Esophagus muscularis mucosa (tissue), 4 donors: ENCODE data around the gene PHACTR1. TPM values are rescaled to one million over a fixed set of nuclear protein-coding genes. Genes with fewer than 3 reads are reported as not detected.
"Not testable (repeated sequence)": the region's sequence is repeated elsewhere in the genome, so short reads cannot be mapped to it uniquely, and the experiment has no call there.

Experiments
- DNase-seq: peaks from one replicate; pipeline ENCODE4 v3.0.0-alpha.2; 2017; ENCODE audit errors: extremely low spot score
- H3K27ac ChIP-seq, 4 donors: fragments of 200-600 bp; sonication (generic); replicated peaks in 1 of 4; 1 replicate in 3 of 4; 2 replicates in 1 of 4; pipeline ENCODE4 v1.5.1; 2016 to 2019; ENCODE audit warnings: mild to moderate bottlenecking in 1 of 4
- H3K27me3 ChIP-seq, 4 donors: fragments of 200-600 bp; sonication (generic); one replicate each; pipeline versions ENCODE4 v1.5.1 to v1.6.0; 2016 to 2019
- H3K36me3 ChIP-seq, 4 donors: fragments of 200-600 bp; sonication (generic); one replicate each; pipeline ENCODE4 v1.5.1; 2016 to 2019
- H3K4me1 ChIP-seq, 4 donors: fragments of 200-600 bp; sonication (generic); one replicate each; pipeline ENCODE4 v1.5.1; 2016 to 2019
- H3K4me3 ChIP-seq, 4 donors: fragments of 200-600 bp; sonication (generic); 1 replicate in 2 of 4; 2 replicates in 2 of 4; pipeline ENCODE4 v1.5.1; 2016 to 2019; ENCODE audit warnings: mild to moderate bottlenecking in 4 of 4, moderate library complexity in 1 of 4
- H3K9me3 ChIP-seq, 4 donors: fragments of 200-600 bp; sonication (generic); 1 replicate in 3 of 4; 2 replicates in 1 of 4; pipeline ENCODE4 v1.5.1; 2016 to 2019
- EP300 ChIP-seq: sonication (generic); formaldehyde crosslinking; IDR thresholded peaks from one replicate; pipeline ENCODE4 v1.6.1; 2017; ENCODE audit warnings: antibody characterized with exemption
- POLR2A ChIP-seq: fragments of 450-650 bp; IDR thresholded peaks from one replicate; pipeline ENCODE4 v1.6.1; 2017; ENCODE audit warnings: antibody characterized with exemption, moderate library complexity, mild to moderate bottlenecking, low read depth
- POLR2AphosphoS5 ChIP-seq, 2 donors: sonication (generic); formaldehyde crosslinking; IDR thresholded peaks; one replicate each; pipeline ENCODE4 v1.6.1; 2017; ENCODE audit warnings: antibody characterized with exemption in 2 of 2
- WGBS: methylation state at CpG from one replicate; pipeline ENCODE4 v1.1.5; 2018; 5-methylcytosine and 5-hydroxymethylcytosine counted together
- intact Hi-C: fragments of 100-400 bp; cut with DNase I; formaldehyde crosslinking; loops from one replicate; pipeline ENCODE4 v1.15.1; 2023
- total RNA-seq, 4 donors: library from RNA; depleted of rRNA; stranded (reverse); fragments of >200 nt; gene quantifications; one replicate each; pipeline versions ENCODE4 v1.1.0 to v1.2.1, GENCODE V29; 2016
- TF ChIP-seq, protein P1 (sequence below), 3 experiments: fragments of 200-600 bp in 2 of 3; fragments of 450-650 bp in 1 of 3; sonication (generic) in 2 of 3; IDR thresholded peaks; one replicate each; pipeline ENCODE4 v1.5.1; 2017 to 2019; ENCODE audit warnings: antibody characterized with exemption in 3 of 3, mild to moderate bottlenecking in 2 of 3, moderate library complexity in 1 of 3

Gene PHACTR1
- total RNA-seq, 4 donors from 2014 or later, result 0.83 to 4.2 (median 3.1) TPM

DNA sequence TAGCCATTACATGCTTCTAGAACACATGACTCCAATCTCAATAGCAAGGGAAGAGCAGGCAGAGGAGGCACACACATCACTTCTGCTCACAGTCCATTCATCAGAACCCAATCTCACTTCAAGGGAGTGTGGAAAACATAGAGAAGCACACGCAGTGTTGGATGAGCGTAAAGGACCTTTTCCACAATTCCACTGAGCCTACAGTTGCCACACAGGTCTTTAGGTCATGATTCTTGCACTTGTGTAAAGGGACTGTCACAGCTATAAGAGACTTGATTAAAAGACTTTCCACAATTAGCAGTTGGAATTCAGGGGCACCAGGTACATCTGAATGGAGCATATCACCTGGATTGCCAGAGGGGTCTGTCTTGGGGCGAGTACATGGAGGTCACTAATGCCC is 525.6 kb downstream of the PHACTR1 start:
- Histone ChIP-seq H3K4me3 (no peak overlapping the region), H3K27me3 (no peaks in the 10 kb centered on the region), H3K4me1 (no peaks in the 10 kb centered on the region), H3K27ac (no peak overlapping the region), H3K36me3 (peaks cover 0 to 9% (median 0%) of the 10 kb centered on the region in 4 donors), H3K9me3 (no peaks in the 10 kb centered on the region)
- TF ChIP-seq EP300 (no peak), POLR2A (no peak), POLR2AphosphoS5 (IDR thresholded peaks at IDR 0.05) (no peak)
- TF ChIP-seq, protein P1, sequence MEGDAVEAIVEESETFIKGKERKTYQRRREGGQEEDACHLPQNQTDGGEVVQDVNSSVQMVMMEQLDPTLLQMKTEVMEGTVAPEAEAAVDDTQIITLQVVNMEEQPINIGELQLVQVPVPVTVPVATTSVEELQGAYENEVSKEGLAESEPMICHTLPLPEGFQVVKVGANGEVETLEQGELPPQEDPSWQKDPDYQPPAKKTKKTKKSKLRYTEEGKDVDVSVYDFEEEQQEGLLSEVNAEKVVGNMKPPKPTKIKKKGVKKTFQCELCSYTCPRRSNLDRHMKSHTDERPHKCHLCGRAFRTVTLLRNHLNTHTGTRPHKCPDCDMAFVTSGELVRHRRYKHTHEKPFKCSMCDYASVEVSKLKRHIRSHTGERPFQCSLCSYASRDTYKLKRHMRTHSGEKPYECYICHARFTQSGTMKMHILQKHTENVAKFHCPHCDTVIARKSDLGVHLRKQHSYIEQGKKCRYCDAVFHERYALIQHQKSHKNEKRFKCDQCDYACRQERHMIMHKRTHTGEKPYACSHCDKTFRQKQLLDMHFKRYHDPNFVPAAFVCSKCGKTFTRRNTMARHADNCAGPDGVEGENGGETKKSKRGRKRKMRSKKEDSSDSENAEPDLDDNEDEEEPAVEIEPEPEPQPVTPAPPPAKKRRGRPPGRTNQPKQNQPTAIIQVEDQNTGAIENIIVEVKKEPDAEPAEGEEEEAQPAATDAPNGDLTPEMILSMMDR (IDR thresholded peaks at IDR 0.05), result no peak
- DNase-seq, result no peak
- intact Hi-C loops, result no loop called here
- WGBS, result 98% methylated on average over 3 of the region's 3 CpGs

DNA sequence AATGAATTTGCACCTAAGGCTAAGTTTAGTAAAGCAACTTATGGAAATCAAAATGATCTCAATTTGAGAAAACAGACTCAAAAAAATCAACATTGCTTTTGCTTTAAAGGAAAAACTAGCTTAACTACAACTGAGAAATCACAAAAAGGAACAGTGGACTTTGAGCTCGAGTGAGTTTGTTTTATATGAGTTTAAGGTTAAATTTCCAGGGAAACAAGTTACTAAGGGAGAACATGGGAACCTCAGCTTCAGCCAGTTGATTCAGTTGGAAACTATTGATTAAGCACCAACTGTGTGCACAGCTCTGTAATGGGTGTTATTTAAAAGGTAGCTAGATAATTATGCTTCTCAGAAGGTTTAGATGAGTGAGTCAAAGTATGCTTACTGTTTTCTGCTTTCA is 526.0 kb downstream of the PHACTR1 start:
- H3K4me1 ChIP-seq, result no peaks in the 10 kb centered on the region
- WGBS, result 95% methylated on average over 1 of the region's 1 CpG
- H3K27me3 ChIP-seq, result no peaks in the 10 kb centered on the region
- H3K27ac ChIP-seq, result no peak overlapping the region
- no peaks in the 10 kb centered on the region for H3K9me3 ChIP-seq
- no peak for DNase-seq
- intact Hi-C loops, result no loop called here
- no peak overlapping the region for H3K4me3 ChIP-seq
- H3K36me3 ChIP-seq, result peaks cover 0 to 9% (median 0%) of the 10 kb centered on the region in 4 donors
- no peak for TF ChIP-seq EP300
- no peak for TF ChIP-seq POLR2AphosphoS5 (IDR thresholded peaks at IDR 0.05)
- TF ChIP-seq, protein P1 (IDR thresholded peaks at IDR 0.05), result no peak
- no peak for TF ChIP-seq POLR2A

DNA sequence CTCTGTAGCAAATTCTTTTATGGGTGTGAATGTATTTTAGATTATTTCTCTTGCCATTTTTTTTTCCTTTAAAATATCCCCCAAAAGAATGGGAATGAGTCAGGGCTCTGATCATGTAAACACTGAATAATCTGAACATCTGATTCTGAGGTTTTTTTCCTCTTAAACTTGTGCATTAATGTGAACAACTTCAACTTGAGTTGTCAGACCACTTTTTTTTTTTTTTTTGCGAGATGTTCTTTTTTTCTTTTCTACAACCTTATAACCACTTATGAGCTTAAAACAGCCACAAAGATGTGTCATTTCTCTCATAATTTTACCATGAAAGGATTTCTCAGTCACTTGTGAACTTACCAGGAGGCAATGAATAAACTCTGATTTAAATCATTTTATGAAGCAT is 526.5 kb downstream of the PHACTR1 start:
- no peak overlapping the region for H3K27ac ChIP-seq
- H3K36me3 ChIP-seq, result peaks cover 0 to 9% (median 0%) of the 10 kb centered on the region in 4 donors
- H3K27me3 ChIP-seq, result no peaks in the 10 kb centered on the region
- 87% methylated on average over 1 of the region's 1 CpG for WGBS
- H3K4me1 ChIP-seq, result no peaks in the 10 kb centered on the region
- no peak for DNase-seq
- H3K9me3 ChIP-seq, result no peaks in the 10 kb centered on the region
- TF ChIP-seq, protein P1 (IDR thresholded peaks at IDR 0.05), result no peak
- TF ChIP-seq POLR2A, result no peak
- TF ChIP-seq POLR2AphosphoS5 (IDR thresholded peaks at IDR 0.05), result no peak
- TF ChIP-seq EP300, result no peak
- no peak overlapping the region for H3K4me3 ChIP-seq
- intact Hi-C loops, result no loop called here

DNA sequence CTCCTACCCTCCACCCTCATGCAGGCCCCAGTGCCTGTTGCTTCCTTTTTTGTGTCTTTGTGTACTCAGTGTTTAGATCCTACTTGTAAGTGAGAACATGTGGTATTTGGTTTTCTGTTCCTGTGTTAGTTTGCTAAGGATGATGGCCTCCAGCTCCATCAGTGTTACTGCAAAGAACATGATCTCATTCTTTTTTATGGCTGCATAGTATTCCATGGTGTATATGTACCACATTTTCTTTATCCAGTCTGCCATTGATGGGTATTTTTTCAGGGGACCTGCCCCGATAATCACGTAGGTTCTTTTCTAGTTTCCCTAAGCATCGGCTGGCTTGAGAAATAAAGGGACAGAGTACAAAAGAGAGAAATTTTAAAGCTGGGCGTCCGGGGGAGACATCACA is 527.2 kb downstream of the PHACTR1 start:
- H3K27ac ChIP-seq, H3K27me3 ChIP-seq, H3K4me1 ChIP-seq, H3K4me3 ChIP-seq, intact Hi-C loops, H3K9me3 ChIP-seq, DNase-seq, H3K36me3 ChIP-seq: not testable (repeated sequence)
- 96% methylated on average over 5 of the region's 5 CpGs for WGBS

DNA sequence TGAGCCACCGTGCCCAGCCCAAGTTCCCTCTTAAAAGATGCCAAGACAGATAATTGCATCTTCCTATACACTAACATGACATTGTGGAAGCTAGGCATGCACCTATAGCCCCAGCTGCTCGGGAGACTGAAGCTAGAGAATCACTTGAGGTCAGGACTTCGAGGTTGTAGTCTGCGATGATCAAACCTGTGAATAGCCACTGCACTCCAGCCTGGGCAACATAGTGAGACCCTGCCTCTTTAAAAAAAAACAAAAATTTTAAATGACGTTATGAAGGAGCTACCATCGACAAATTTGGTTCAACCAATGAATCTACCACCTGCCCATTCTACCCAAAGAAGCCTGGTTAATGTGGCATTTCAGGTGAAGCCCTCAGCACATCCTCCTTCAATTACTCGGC is 531.1 kb downstream of the PHACTR1 start:
- H3K27ac ChIP-seq, result no peak overlapping the region
- no peak for DNase-seq
- WGBS, result 84% methylated on average over 7 of the region's 7 CpGs
- no peaks in the 10 kb centered on the region for H3K36me3 ChIP-seq
- intact Hi-C loops, result no loop called here
- no peaks in the 10 kb centered on the region for H3K9me3 ChIP-seq
- H3K4me3 ChIP-seq, result no peak overlapping the region
- H3K4me1 ChIP-seq, result no peaks in the 10 kb centered on the region
- TF ChIP-seq, protein P1 (IDR thresholded peaks at IDR 0.05), result no peak
- TF ChIP-seq POLR2A (no peak), EP300 (no peak), POLR2AphosphoS5 (IDR thresholded peaks at IDR 0.05) (no peak)
- H3K27me3 ChIP-seq, result peaks cover 0 to 5% (median 0%) of the 10 kb centered on the region in 4 donors
